A549 (cell line): ENCODE measurements around the gene DUSP7.

Experiments
- CTCF ChIP-seq: fragments of >200 bp; sonication (Bioruptor Twin); formaldehyde crosslinking; IDR thresholded peaks from 3 replicates; pipeline ENCODE4 v1.5.1; 2016
- EP300 ChIP-seq, 2 experiments: fragments of >200 bp; sonication (Bioruptor Twin); formaldehyde crosslinking; IDR thresholded peaks; 2 replicates in 1 of 2; 3 replicates in 1 of 2; pipeline ENCODE4 v1.6.1; 2016 to 2017
- GATA3 ChIP-seq: IDR thresholded peaks from 2 replicates; pipeline ENCODE4 v1.6.1; 2012; ENCODE audit warnings: borderline replicate concordance
- POLR2A ChIP-seq: IDR thresholded peaks from 2 replicates; pipeline ENCODE4 v1.6.1; 2012; ENCODE audit warnings: mild to moderate bottlenecking, low read length

- TF ChIP-seq POLR2A (no peak), CTCF (no peak), EP300 (IDR thresholded peaks at IDR 0.05) (no peak), GATA3 (no peak)
These were observed 34.0 kb upstream of the DUSP7 start for GRCh38 chr3:52090131-52090932.
